Fibroblast of the aortic adventitia (primary cell): ENCODE measurements around the gene SBNO2. TPM values are rescaled to one million over a fixed set of nuclear protein-coding genes. Genes with fewer than 3 reads are reported as not detected.

Experiments
- DNase-seq: peaks from one replicate; pipeline ENCODE4 v3.0.0-alpha.2; 2010; ENCODE audit warnings: low read depth
- H3K4me3 ChIP-seq: 2 replicates; pipeline ENCODE4 v1.5.1; 2011; ENCODE audit warnings: low read depth, mild to moderate bottlenecking, control low read depth, low read length, moderate library complexity
- CTCF ChIP-seq: IDR thresholded peaks from 2 replicates; pipeline ENCODE4 v1.5.1; 2011; ENCODE audit warnings: mild to moderate bottlenecking, low read length, control low read depth, inconsistent platforms; ENCODE audit not compliant: insufficient read depth
- total RNA-seq: library from RNA; depleted of rRNA; stranded (reverse); fragments of >200 nt; gene quantifications from 2 replicates; pipeline ENCODE4 v1.2.3, GENCODE V29; 2012; ENCODE audit warnings: low replicate concordance

Gene SBNO2
- total RNA-seq, 1 donor = 41.2 TPM

- H3K4me3 ChIP-seq = no peak overlapping the region
- TF ChIP-seq CTCF = no peak
- DNase-seq = no peak
Observed at GRCh38 chr19:1181606-1182005, 7.5 kb upstream of the SBNO2 start.

- H3K4me3 ChIP-seq = peak overlapping the region; percentile 36
- DNase-seq = peak; percentile 97
- TF ChIP-seq CTCF = peak; percentile 37
Observed at GRCh38 chr19:1177322-1178114, 3.5 kb upstream of the SBNO2 start.

- peak overlapping the region; percentile 93 for H3K4me3 ChIP-seq
- DNase-seq = no peak
- no peak for TF ChIP-seq CTCF
Observed at GRCh38 chr19:1173159-1173844, 766 bp downstream of the SBNO2 start.

GRCh38 chr19:1172353-1173158 is 1.5 kb downstream of the SBNO2 start:
- peak; percentile 65 for DNase-seq
- peak overlapping the region; percentile 93 for H3K4me3 ChIP-seq
- no peak for TF ChIP-seq CTCF

GRCh38 chr19:1171755-1172352 is 2.2 kb downstream of the SBNO2 start:
- DNase-seq = peak; percentile 33
- TF ChIP-seq CTCF = no peak
- H3K4me3 ChIP-seq = peak overlapping the region; percentile 93
